ENCODE measurements around the gene ATAD1. TPM values are rescaled to one million over a fixed set of nuclear protein-coding genes. Genes with fewer than 3 reads are reported as not detected.

Gene ATAD1
- total and polyA plus RNA-seq, 8 donors: 47.6 to 65.0 (median 50.4) TPM

DNA sequence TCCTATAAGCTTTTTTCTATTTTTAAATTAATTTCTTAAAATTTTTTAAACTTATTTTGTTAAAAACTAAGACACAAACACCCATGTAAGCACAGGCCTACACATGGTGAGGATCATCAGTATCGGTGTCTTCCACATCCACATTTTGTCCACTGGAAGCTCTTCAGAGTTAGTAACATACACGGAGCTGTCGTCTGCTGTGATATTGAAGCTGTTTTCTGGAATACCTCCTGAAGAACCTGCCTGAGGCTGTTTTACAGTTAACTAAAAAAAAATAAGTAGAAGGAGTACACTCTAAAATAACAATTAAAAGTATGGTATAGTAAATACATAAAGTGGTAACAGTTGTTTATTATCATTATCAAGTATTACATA, 27.6 kb upstream of the ATAD1 start:
- intact Hi-C loops (cut with DNase I): no loop called here

DNA sequence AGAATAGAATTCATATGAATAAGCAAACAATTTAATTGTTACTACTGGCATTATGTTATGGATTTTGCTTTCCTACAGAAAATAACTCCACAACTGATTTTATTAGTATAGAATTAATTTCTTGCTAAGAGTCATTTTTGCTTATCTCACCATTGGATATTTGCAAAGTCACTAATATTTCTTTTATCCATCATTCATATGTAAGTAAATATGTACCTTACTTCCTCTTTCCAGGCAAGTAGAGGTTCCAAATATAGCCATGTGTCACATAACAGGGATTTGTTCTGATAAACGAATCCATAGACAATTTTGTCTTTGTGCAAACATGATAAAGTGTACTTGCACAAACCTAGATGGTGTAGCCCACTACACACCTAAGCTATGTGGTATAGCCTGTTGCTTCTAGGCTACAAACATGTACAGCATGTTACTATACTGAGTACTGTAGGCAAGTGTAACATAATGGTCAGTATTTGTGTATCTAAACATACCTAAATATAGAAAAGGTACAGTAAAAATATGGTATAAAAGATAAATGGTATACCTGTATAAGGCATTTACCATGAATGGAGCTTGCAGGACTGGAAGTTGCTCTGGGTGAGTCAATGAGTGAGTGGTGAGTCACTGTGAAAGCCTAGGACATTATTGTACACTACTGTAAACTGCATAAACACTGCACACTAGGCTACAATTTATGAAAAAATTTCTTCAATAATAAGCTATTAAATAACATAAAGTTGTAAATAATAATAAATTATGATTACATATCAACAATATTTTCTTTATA, 27.0 kb upstream of the ATAD1 start:
- Histone ChIP-seq H3K27me3 (no peaks in the 10 kb centered on the region), H3K36me3 (no peaks in the 10 kb centered on the region), H3K4me3 (no peak overlapping the region), H3K9me3 (no peaks in the 10 kb centered on the region), H3K27ac (no peak overlapping the region), H3K4me1 (no peaks in the 10 kb centered on the region)
- intact Hi-C loops (cut with DNase I): no loop called here
- DNase-seq (no peak), ATAC-seq (no peak)
- TF ChIP-seq, protein P1, sequence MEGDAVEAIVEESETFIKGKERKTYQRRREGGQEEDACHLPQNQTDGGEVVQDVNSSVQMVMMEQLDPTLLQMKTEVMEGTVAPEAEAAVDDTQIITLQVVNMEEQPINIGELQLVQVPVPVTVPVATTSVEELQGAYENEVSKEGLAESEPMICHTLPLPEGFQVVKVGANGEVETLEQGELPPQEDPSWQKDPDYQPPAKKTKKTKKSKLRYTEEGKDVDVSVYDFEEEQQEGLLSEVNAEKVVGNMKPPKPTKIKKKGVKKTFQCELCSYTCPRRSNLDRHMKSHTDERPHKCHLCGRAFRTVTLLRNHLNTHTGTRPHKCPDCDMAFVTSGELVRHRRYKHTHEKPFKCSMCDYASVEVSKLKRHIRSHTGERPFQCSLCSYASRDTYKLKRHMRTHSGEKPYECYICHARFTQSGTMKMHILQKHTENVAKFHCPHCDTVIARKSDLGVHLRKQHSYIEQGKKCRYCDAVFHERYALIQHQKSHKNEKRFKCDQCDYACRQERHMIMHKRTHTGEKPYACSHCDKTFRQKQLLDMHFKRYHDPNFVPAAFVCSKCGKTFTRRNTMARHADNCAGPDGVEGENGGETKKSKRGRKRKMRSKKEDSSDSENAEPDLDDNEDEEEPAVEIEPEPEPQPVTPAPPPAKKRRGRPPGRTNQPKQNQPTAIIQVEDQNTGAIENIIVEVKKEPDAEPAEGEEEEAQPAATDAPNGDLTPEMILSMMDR (IDR thresholded peaks at IDR 0.05): no peak

More for the DNA sequence above, 27.6 kb upstream of the ATAD1 start:
- H3K4me1 ChIP-seq: peaks cover 0 to under 1% of the 10 kb centered on the region in 2 donors
- H3K27me3 ChIP-seq: no peaks in the 10 kb centered on the region
- DNase-seq (no peak), ATAC-seq (no peak)
- TF ChIP-seq, protein P1 (IDR thresholded peaks at IDR 0.05): no peak
- no peak overlapping the region for H3K27ac ChIP-seq
- H3K4me3 ChIP-seq: no peak overlapping the region
- no peaks in the 10 kb centered on the region for H3K9me3 ChIP-seq
- H3K36me3 ChIP-seq: no peaks in the 10 kb centered on the region

DNA sequence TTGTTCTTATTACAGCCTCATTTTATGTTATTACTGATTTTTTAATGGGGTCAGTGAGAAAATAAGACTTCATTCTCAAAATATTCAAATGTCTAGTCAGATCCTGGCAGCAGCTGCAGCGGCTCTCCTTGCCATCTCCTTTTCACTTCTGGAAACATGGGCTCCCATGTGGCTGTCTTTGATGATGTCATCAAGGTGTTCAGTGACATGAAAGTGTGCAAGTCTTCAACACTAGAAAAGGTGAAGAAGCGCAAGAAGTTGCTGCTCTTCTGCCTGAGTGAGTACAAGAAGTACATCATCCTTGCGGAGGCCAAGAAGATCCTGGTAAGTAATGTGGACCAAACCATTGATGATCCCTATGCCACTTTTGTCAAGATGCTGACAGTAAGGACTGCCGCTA, 25.7 kb upstream of the ATAD1 start:
- ATAC-seq (no peak), DNase-seq (no peak)
- Histone ChIP-seq H3K36me3 (no peaks in the 10 kb centered on the region), H3K4me1 (no peaks in the 10 kb centered on the region), H3K27me3 (no peaks in the 10 kb centered on the region), H3K4me3 (no peak overlapping the region), H3K9me3 (no peaks in the 10 kb centered on the region), H3K27ac (no peak overlapping the region)
- intact Hi-C loops (cut with DNase I): no loop called here
- TF ChIP-seq, protein P1 (IDR thresholded peaks at IDR 0.05): no peak

DNA sequence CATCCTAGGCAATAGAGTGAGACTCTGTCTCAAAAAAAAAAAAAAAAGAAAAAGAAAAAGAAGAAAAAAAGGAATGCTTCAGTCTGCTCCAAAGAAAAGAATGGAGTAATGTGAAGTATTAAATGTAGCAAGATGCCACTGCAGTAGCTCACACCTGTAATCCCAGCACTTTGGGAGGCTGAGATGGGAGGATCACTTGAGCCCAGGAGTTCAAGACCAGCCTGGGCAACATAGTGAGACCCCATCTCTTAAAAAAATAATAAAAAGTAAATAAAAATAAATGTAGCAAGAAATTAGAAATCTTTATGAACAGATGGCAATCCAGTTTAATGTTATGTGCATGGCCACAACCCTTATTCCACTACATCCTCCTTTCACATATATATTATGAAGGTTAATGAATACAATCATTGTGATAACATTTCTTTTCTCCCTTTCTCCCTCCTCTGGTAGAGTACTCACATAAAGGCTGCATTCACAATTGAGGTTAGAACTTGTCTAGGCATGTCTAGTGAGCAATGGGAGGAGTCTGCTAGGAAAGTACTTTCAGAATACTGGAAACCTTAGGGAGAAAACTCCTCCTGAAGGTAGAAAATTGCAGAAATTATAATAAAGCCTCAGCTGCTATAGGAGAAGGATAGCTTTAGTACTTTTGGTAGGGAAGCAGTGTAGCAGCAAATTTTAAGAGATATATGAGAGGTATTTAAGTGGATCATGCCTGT, 24.9 kb upstream of the ATAD1 start:
- H3K4me3 ChIP-seq: no peak overlapping the region
- no peaks in the 10 kb centered on the region for H3K9me3 ChIP-seq
- no peak overlapping the region for H3K27ac ChIP-seq
- H3K36me3 ChIP-seq: no peaks in the 10 kb centered on the region
- DNase-seq (no peak), ATAC-seq (peak; percentile 71)
- no peaks in the 10 kb centered on the region for H3K4me1 ChIP-seq
- intact Hi-C loops (cut with DNase I): no loop called here
- H3K27me3 ChIP-seq: no peaks in the 10 kb centered on the region
- TF ChIP-seq, protein P1 (IDR thresholded peaks at IDR 0.05): no peak

DNA sequence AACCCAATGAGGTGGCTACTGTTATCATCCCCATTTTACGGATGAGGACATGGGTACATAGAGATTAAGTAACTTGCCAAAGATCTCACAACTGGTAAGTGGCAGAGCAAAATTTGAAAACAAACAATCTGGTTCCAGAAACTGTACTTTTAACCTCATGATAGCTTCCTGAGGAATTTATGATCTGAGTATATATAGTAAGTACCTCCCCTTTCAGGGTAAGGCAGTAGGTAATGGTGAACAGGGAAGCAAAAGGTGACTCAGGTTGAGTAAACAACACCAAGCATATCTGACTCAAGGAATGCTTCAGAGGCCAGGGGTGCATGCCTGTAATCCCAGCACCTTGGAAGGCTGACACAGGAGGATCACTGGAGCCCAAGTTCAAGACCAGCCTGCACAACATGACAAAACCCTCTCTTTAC, 24.2 kb upstream of the ATAD1 start:
- Histone ChIP-seq H3K4me1 (no peaks in the 10 kb centered on the region), H3K27me3 (no peaks in the 10 kb centered on the region), H3K36me3 (no peaks in the 10 kb centered on the region), H3K9me3 (no peaks in the 10 kb centered on the region), H3K27ac (no peak overlapping the region), H3K4me3 (no peak overlapping the region)
- intact Hi-C loops (cut with DNase I): no loop called here
- DNase-seq: peak in 1 of 4 donors; percentile 6
- peak; percentile 94 for ATAC-seq
- TF ChIP-seq, protein P1 (IDR thresholded peaks at IDR 0.05): no peak

All from left lung (tissue), 10 donors.